GM18520 (cell line): ENCODE data around the gene THAP12.
A peak's percentile ranks its signal among the peaks of the same experiment; 100 is the strongest.
"Not testable (repeated sequence)": the region's sequence is repeated elsewhere in the genome, so short reads cannot be mapped to it uniquely, and the experiment has no call there.

Experiments
- ATAC-seq: cut with Tn5 transposase; IDR thresholded peaks from one replicate; pipeline ENCODE4 v1.9.1; 2021; ENCODE audit not compliant: unreplicated experiment

Gene THAP12

GRCh38 chr11:76329084-76329648, 51.8 kb downstream of the THAP12 start:
- ATAC-seq, result no peak

- ATAC-seq, result no peak
Measured at GRCh38 chr11:76327756-76328388, 53.1 kb downstream of the THAP12 start.

- ATAC-seq, result no peak
Measured at GRCh38 chr11:76327202-76327601, 53.7 kb downstream of the THAP12 start.

- ATAC-seq, result no peak
Measured at GRCh38 chr11:76325185-76325584, 55.7 kb downstream of the THAP12 start.

GRCh38 chr11:76323804-76324203, 57.1 kb downstream of the THAP12 start:
- ATAC-seq, result no peak

- not testable (repeated sequence) for ATAC-seq
Measured at GRCh38 chr11:76323375-76323774, 57.6 kb downstream of the THAP12 start.

GRCh38 chr11:76322942-76323341, 58.0 kb downstream of the THAP12 start:
- ATAC-seq, result no peak

GRCh38 chr11:76322540-76322939, 58.4 kb downstream of the THAP12 start:
- ATAC-seq, result no peak

GRCh38 chr11:76321820-76322524, 59.0 kb downstream of the THAP12 start:
- no peak for ATAC-seq

- ATAC-seq, result no peak
Measured at GRCh38 chr11:76321340-76321739, 59.6 kb downstream of the THAP12 start.

GRCh38 chr11:76320929-76321328, 60.0 kb downstream of the THAP12 start:
- ATAC-seq, result no peak

GRCh38 chr11:76319798-76320197, 61.1 kb downstream of the THAP12 start:
- ATAC-seq, result not testable (repeated sequence)

- ATAC-seq, result peak; percentile 65
Measured at GRCh38 chr11:76318744-76319384, 62.1 kb downstream of the THAP12 start.

- no peak for ATAC-seq
Measured at GRCh38 chr11:76317296-76317695, 63.6 kb downstream of the THAP12 start.

GRCh38 chr11:76316726-76317125, 64.2 kb downstream of the THAP12 start:
- ATAC-seq, result no peak

- ATAC-seq, result no peak
Measured at GRCh38 chr11:76315182-76315853, 65.6 kb downstream of the THAP12 start.

- ATAC-seq, result no peak
Measured at GRCh38 chr11:76314741-76315090, 66.2 kb downstream of the THAP12 start.

GRCh38 chr11:76313913-76314740, 66.8 kb downstream of the THAP12 start:
- no peak for ATAC-seq

- ATAC-seq, result no peak
Measured at GRCh38 chr11:76313271-76313670, 67.7 kb downstream of the THAP12 start.

GRCh38 chr11:76310832-76311595, 69.9 kb downstream of the THAP12 start:
- ATAC-seq, result no peak
